SU-DHL-6 (cell line): Measurements from ENCODE around the gene OMD.

Source experiments
- H2AFZ ChIP-seq: fragments of 200-600 bp; sonication (generic); 2 replicates; pipeline ENCODE4 v1.6.1; 2014; ENCODE audit warnings: low read depth, mild to moderate bottlenecking, moderate library complexity, mixed read lengths, antibody characterized with exemption, low read length; ENCODE audit not compliant: severe bottlenecking
- H3F3A ChIP-seq: fragments of 200-600 bp; shearing (Covaris generic); 2 replicates; pipeline ENCODE4 v1.6.0; 2016; ENCODE audit warnings: antibody characterized with exemption, mild to moderate bottlenecking; ENCODE audit not compliant: insufficient read depth
- H3K27ac ChIP-seq: fragments of 200-600 bp; sonication (generic); 2 replicates; pipeline ENCODE4 v1.5.1; 2016; ENCODE audit warnings: low read depth, mild to moderate bottlenecking, low read length, moderate library complexity, mixed read lengths
- H3K27me3 ChIP-seq: fragments of 200-600 bp; sonication (generic), shearing (Covaris generic); 2 replicates; pipeline ENCODE4 v1.6.0; 2014; ENCODE audit warnings: mild to moderate bottlenecking, low read length
- H3K36me3 ChIP-seq: fragments of 200-600 bp; sonication (generic); 2 replicates; pipeline ENCODE4 v1.6.1; 2014; ENCODE audit warnings: mild to moderate bottlenecking, low read length, mixed read lengths
- H3K4me2 ChIP-seq: fragments of 300-600, 200-600 bp; shearing (Covaris generic), sonication (generic); 2 replicates; pipeline ENCODE4 v1.6.0; 2014; ENCODE audit warnings: low read length, low read depth, mild to moderate bottlenecking; ENCODE audit not compliant: poor library complexity, severe bottlenecking
- H3K4me3 ChIP-seq: fragments of 200-600 bp; sonication (generic); 2 replicates; pipeline ENCODE4 v1.5.1; 2014; ENCODE audit warnings: antibody characterized with exemption, low read length, mild to moderate bottlenecking, mixed read lengths; ENCODE audit not compliant: insufficient read depth, poor library complexity, severe bottlenecking
- H3K79me2 ChIP-seq: fragments of 200-600 bp; sonication (generic); 2 replicates; pipeline ENCODE4 v1.6.1; 2014; ENCODE audit warnings: mild to moderate bottlenecking, low read length, moderate library complexity; ENCODE audit not compliant: insufficient read depth
- H3K9ac ChIP-seq: fragments of 200-600 bp; sonication (generic); 2 replicates; pipeline ENCODE4 v1.7.0; 2014; ENCODE audit warnings: mild to moderate bottlenecking, low read length
- H3K9me2 ChIP-seq: fragments of 200-600 bp; sonication (generic); replicated peaks from 2 replicates; pipeline ENCODE4 v1.6.1; 2014; ENCODE audit warnings: low read length; ENCODE audit not compliant: insufficient read depth
- H3K9me3 ChIP-seq: fragments of 200-600 bp; sonication (generic); 2 replicates; pipeline ENCODE4 v1.6.1; 2014; ENCODE audit warnings: low read length, mixed read lengths; ENCODE audit not compliant: insufficient read depth
- H4K20me1 ChIP-seq: fragments of 200-600 bp; sonication (generic); 2 replicates; pipeline ENCODE4 v1.6.1; 2014; ENCODE audit warnings: low read depth, mild to moderate bottlenecking, antibody characterized with exemption, low read length, moderate library complexity, mixed read lengths
- CTCF ChIP-seq: fragments of 200-600 bp; sonication (generic); IDR thresholded peaks from one replicate; pipeline ENCODE4 v1.5.1; 2017; ENCODE audit warnings: antibody characterized with exemption, mild to moderate bottlenecking, low read length, moderate library complexity; ENCODE audit not compliant: insufficient read depth, poor library complexity, severe bottlenecking
- EZH2phosphoT487 ChIP-seq: fragments of 200-600 bp; sonication (generic), shearing (Covaris generic); conservative IDR thresholded peaks from 2 replicates; pipeline ENCODE4 v1.6.1; 2018; ENCODE audit warnings: mild to moderate bottlenecking, antibody characterized with exemption, low read length, moderate library complexity, mixed read lengths

Gene OMD

GRCh38 chr9:92426501-92427145 is 2.4 kb upstream of the OMD start:
- H3K4me3 ChIP-seq = no peak overlapping the region
- H3K9me2 ChIP-seq = no peaks in the 10 kb centered on the region
- no peak overlapping the region for H3K27ac ChIP-seq
- no peak overlapping the region for H2AFZ ChIP-seq
- H3K9ac ChIP-seq = no peak overlapping the region
- H3K36me3 ChIP-seq = no peaks in the 10 kb centered on the region
- TF ChIP-seq CTCF = no peak
- H3F3A ChIP-seq = no peaks in the 10 kb centered on the region
- no peaks in the 10 kb centered on the region for H3K79me2 ChIP-seq
- H3K4me2 ChIP-seq = no peak overlapping the region
- no peaks in the 10 kb centered on the region for H4K20me1 ChIP-seq
- no peaks in the 10 kb centered on the region for H3K27me3 ChIP-seq
- H3K9me3 ChIP-seq = no peaks in the 10 kb centered on the region

GRCh38 chr9:92425474-92425873 is 1.2 kb upstream of the OMD start:
- no peaks in the 10 kb centered on the region for H3F3A ChIP-seq
- no peak overlapping the region for H3K4me3 ChIP-seq
- no peaks in the 10 kb centered on the region for H3K79me2 ChIP-seq
- H3K27ac ChIP-seq = no peak overlapping the region
- H3K9me2 ChIP-seq = no peaks in the 10 kb centered on the region
- H3K27me3 ChIP-seq = no peaks in the 10 kb centered on the region
- H3K4me2 ChIP-seq = no peak overlapping the region
- no peaks in the 10 kb centered on the region for H3K9me3 ChIP-seq
- H3K36me3 ChIP-seq = no peaks in the 10 kb centered on the region
- no peak overlapping the region for H3K9ac ChIP-seq
- H4K20me1 ChIP-seq = no peaks in the 10 kb centered on the region
- TF ChIP-seq EZH2phosphoT487 = no peak
- no peak overlapping the region for H2AFZ ChIP-seq

GRCh38 chr9:92423612-92424011 is 659 bp downstream of the OMD start:
- Histone ChIP-seq H3K9me2 (no peaks in the 10 kb centered on the region), H3K4me2 (no peak overlapping the region), H4K20me1 (no peaks in the 10 kb centered on the region)

More at GRCh38 chr9:92423612-92424011, 659 bp downstream of the OMD start:
- H3K9me3 ChIP-seq = no peaks in the 10 kb centered on the region
- no peak overlapping the region for H2AFZ ChIP-seq
- H3K36me3 ChIP-seq = no peaks in the 10 kb centered on the region
- TF ChIP-seq CTCF (no peak), EZH2phosphoT487 (no peak)
- H3K9ac ChIP-seq = no peak overlapping the region
- H3F3A ChIP-seq = no peaks in the 10 kb centered on the region
- no peaks in the 10 kb centered on the region for H3K27me3 ChIP-seq
- H3K4me3 ChIP-seq = no peak overlapping the region
- no peaks in the 10 kb centered on the region for H3K79me2 ChIP-seq
- H3K27ac ChIP-seq = no peak overlapping the region
